Measurements from ENCODE around the gene ARL8A. TPM values are rescaled to one million over a fixed set of nuclear protein-coding genes. Genes with fewer than 3 reads are reported as not detected.
A peak's percentile ranks its signal among the peaks of the same experiment; 100 is the strongest.
"Not testable (repeated sequence)": the region's sequence is repeated elsewhere in the genome, so short reads cannot be mapped to it uniquely, and the experiment has no call there.

The ARL8A gene
- total RNA-seq, 1 donor, result 28.5 TPM

DNA sequence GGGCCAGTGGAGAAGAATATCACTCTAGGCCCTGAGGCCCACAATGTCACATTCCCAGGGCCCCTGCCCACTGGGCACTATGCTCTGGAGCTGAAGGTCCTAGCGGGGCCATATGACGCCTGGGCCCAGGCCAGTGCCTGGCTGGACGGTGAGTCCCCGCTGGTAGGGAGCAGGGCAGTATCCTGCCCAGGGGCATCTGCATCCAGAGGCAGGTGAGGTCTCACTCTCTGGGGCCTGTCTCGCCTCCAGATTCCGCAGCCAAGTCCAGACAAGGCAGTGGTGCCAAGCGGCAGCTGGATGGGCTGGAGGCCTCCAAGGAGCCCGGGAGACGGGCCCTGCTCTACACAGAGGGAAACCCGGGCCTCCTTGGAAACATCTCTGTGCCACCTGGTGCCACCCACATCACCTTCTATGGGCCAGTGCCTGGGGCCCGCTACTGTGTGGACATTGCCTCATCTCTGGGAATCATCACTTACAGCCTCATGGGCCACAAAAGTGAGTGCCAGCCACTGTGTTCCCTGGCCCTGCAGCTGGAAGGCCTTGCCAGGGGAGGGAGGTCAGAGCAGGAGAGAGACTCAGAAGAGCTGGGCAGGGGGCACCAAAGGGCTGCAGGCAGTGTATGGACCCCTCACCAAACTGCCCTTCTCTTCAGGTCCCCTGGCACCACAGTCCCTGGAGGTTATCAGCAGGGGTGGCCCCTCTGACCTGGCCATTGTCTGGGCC lies 26.9 kb upstream of the ARL8A start:
- no peak overlapping the region for H3K4me3 ChIP-seq (ENCODE audit: low read depth, low read length)
- no peak for TF ChIP-seq CTCF (IDR thresholded peaks at IDR 0.05; ENCODE audit: insufficient read depth, low read depth, low read length)
- DNase-seq (ENCODE audit: low read depth), result no peak

DNA sequence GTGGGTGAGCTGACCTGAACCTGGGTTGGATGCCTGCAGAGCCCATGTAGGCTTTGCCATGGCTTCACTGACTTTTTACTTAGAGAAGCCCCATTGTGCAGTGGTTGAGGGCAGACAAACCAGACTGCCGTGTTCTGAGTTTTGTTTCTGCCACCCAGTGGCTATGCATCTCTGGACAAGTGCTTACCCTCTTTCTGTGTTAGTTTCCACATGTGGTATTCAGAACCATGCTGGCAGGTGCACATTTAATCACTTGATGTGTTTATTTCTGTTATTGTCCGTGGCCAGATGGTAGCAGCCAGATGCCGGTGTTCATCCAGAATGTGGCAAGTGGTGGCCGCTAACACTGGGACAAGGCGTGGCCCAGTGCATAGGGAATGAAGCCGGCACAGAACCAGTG lies 26.2 kb upstream of the ARL8A start:
- no peak for TF ChIP-seq CTCF (IDR thresholded peaks at IDR 0.05; ENCODE audit: insufficient read depth, low read depth, low read length)
- DNase-seq (ENCODE audit: low read depth), result no peak

GRCh38 chr1:202168861-202169260 lies 24.3 kb upstream of the ARL8A start:
- no peak overlapping the region for H3K4me3 ChIP-seq (ENCODE audit: low read depth, low read length)
- DNase-seq (ENCODE audit: low read depth), result no peak
- no peak for TF ChIP-seq CTCF (IDR thresholded peaks at IDR 0.05; ENCODE audit: insufficient read depth, low read depth, low read length)

More for the DNA sequence above, 26.2 kb upstream of the ARL8A start:
- H3K4me3 ChIP-seq (ENCODE audit: low read depth, low read length), result no peak overlapping the region

DNA sequence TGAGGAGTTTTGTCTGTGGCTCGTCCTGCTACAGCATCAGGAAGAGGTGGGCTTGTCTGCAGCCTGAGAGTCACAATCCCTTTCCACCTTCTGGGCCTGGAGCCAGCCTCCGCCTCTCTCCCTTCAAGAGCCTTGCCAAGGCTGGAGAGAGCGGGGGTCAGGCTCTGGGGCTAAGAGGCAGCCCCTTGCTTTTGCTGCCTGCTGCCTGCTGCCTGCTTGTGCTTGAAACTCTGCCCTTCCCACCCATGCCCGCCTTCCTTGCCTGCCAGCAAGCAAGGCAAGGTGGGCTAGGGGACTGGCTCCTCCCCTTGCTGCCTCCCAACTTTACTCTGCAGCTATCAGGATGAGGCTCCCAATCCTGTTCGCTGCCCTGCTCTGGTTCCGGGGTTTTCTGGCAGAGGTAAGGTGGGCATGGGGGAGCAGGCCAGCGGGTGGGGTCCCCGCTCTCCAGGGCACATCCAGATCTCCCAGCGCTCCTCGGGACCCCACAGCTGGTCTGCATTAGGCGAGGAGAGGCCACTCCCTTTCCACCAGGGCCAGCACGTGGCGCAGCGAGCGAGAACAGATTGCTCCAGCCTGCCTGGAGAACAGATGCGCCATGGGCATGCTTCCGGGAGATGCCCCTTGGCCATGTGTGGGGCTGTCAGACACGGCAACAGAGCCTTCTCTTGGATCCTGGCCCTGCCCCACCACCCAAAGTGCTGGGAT lies 23.3 kb upstream of the ARL8A start:
- H3K4me3 ChIP-seq (ENCODE audit: low read depth, low read length), result no peak overlapping the region
- DNase-seq (ENCODE audit: low read depth), result peak; percentile 60
- TF ChIP-seq CTCF (IDR thresholded peaks at IDR 0.05; ENCODE audit: insufficient read depth, low read depth, low read length), result no peak

- not testable (repeated sequence) for DNase-seq (ENCODE audit: low read depth); H3K4me3 ChIP-seq (ENCODE audit: low read depth, low read length)
Measured at GRCh38 chr1:202167054-202167453, 22.5 kb upstream of the ARL8A start.

DNA sequence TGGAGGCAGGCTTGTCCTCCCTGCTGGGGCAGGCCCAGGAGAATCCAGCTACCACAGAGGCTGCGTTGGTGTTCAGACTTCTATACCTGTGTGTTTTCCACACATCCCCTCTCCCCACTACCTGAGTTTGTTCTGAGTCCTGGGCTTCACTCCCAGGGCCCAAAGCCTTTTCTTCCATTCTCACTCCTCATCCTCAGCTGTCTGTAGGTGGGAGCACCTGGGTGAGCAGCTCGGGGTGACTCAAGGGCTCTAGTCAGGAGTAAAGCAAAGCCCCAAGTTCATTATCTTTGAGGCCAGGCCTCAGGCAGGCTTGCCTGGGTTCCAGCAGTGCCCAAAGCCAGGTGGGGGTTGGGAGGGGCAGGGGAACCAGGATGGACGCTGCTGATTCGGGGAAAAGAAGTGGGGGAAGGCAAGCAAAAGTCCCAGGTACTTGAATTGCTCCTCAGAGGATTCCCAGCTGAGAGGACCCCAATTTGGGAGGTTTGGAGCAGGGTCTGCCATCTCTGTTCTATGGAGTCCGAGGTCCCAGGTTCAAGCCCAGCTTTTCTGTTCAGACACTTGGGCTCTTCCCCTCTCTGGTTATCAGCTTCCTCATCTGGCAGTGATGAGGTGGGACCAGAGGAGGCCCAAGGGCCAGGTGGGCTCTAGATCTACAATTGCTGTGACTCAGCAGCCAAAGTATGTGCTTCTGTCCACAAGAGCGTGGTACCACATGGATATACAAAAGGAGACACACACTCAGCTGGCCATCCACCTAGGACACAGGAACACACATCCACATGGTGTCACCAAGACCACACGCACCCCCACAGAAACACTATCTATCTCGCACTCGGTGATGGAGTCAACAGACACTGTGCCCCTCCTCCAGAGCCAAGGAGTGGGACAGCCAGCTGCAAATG lies 21.7 kb upstream of the ARL8A start:
- TF ChIP-seq CTCF (IDR thresholded peaks at IDR 0.05; ENCODE audit: insufficient read depth, low read depth, low read length), result no peak
- DNase-seq (ENCODE audit: low read depth), result no peak
- H3K4me3 ChIP-seq (ENCODE audit: low read depth, low read length), result no peak overlapping the region
